ENCODE data around the gene MSANTD3.
"Not testable (repeated sequence)": the region's sequence is repeated elsewhere in the genome, so short reads cannot be mapped to it uniquely, and the experiment has no call there.

Gene MSANTD3, protein sequence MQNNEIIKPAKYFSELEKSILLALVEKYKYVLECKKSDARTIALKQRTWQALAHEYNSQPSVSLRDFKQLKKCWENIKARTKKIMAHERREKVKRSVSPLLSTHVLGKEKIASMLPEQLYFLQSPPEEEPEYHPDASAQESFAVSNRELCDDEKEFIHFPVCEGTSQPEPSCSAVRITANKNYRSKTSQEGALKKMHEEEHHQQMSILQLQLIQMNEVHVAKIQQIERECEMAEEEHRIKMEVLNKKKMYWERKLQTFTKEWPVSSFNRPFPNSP

DNA sequence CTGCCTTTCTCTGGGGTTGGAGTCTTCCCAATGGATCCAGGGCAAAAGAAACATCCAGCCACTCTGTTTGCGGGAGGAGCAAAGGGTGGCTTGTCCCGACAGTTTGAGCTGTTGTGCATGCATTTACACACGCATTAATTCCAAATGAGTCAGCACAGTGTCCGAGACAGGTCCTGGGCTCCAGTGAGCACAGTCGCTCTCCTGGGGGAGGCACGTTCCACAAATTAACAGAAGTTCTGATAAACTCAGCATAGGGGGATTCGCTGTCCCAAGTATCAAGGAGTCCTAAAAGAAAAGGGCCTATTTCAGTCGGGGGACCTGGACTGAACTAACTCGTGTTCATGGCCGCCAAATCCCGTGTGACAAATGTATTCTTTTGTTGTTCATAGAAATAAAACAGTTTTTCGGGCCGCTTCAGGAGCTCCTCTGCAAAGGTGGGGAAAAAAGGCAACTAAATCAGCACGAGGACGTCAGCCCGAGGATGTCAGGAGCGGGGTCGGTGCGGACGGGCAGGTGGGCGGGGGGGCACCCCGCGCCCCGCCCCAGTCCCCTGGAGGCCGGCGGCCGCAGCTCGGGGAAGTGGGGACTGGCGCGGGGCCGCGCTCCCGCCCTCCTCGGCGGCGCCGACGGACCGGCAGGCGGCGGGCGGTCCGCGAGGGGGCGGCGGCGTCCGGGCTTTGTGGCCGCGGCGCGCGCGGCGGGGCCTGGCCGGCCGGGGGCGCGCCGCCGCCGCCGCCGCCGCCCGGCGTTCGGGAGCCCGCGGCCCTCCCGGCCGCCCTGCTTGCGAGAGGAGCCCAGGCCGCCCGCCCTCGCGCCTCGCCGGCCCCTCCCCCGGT, at the start of gene MSANTD3:
Gene MSANTD3, plus strand, starts transcription at position 614 of the 836 bp plus-strand sequence. CDS start 14,796 bp downstream, outside the sequence.
- TF ChIP-seq GATA1 (IDR thresholded peaks at IDR 0.05; ENCODE audit: low read depth, low read length): no peak
- TF ChIP-seq POLR2A (IDR thresholded peaks at IDR 0.05; ENCODE audit: low read length): peak; percentile 83
- peak; percentile 78 to 85 for DNase-seq

GRCh38 chr9:100379862-100380261, 47.1 kb upstream of the MSANTD3 start:
- DNase-seq: no peak
- no peak for TF ChIP-seq GATA1 (IDR thresholded peaks at IDR 0.05; ENCODE audit: low read depth, low read length)
- no peak for TF ChIP-seq POLR2A (IDR thresholded peaks at IDR 0.05; ENCODE audit: low read length)

GRCh38 chr9:100392989-100393388, 34.0 kb upstream of the MSANTD3 start:
- DNase-seq: not testable (repeated sequence)

GRCh38 chr9:100394032-100394695, 32.8 kb upstream of the MSANTD3 start:
- TF ChIP-seq POLR2A (IDR thresholded peaks at IDR 0.05; ENCODE audit: low read length) (no peak), GATA1 (IDR thresholded peaks at IDR 0.05; ENCODE audit: low read depth, low read length) (no peak)
- no peak for DNase-seq

- TF ChIP-seq POLR2A (IDR thresholded peaks at IDR 0.05; ENCODE audit: low read length) (no peak), GATA1 (IDR thresholded peaks at IDR 0.05; ENCODE audit: low read depth, low read length) (no peak)
These were observed 32.1 kb upstream of the MSANTD3 start for GRCh38 chr9:100394816-100395215.

GRCh38 chr9:100396769-100397168, 30.2 kb upstream of the MSANTD3 start:
- DNase-seq: no peak
- no peak for TF ChIP-seq POLR2A (IDR thresholded peaks at IDR 0.05; ENCODE audit: low read length)
- TF ChIP-seq GATA1 (IDR thresholded peaks at IDR 0.05; ENCODE audit: low read depth, low read length): no peak

More at GRCh38 chr9:100394816-100395215, 32.1 kb upstream of the MSANTD3 start:
- DNase-seq: no peak

DNA sequence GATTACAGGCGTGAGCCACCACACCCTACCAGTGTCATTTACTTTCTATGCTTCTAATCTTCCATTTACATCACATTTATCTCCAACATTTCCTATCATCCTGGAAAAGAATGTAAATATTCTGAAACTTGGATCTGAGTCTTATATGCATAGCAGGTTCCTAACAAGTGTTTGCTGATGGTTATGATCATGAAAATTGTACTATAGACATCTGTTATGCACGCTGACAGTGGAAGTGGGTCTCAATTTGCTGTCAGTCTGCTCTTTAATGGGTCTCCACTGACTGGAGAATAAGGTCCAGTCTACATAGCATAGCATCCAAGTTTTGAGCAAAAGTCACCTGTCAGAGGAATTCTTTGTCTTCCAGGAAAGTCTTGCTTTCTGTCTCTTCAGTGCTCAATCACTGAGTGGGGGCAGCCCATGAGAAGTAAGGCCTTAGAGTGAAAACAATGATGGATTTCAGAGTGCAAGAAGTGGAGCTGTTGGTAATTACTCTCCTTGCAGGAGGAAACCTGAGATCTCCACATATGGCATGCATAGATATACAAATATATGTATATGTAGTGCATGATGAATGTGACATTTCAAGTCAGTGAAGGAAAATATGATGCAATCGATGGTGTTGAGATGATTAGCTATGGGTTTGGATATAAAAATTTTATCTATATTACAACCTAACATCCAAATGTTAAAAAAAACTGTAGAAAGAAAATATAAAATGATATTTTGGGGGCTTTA, 29.2 kb upstream of the MSANTD3 start:
- TF ChIP-seq POLR2A (IDR thresholded peaks at IDR 0.05; ENCODE audit: low read length): no peak
- no peak for DNase-seq

GRCh38 chr9:100401042-100401441, 25.9 kb upstream of the MSANTD3 start:
- no peak for DNase-seq
- TF ChIP-seq GATA1 (IDR thresholded peaks at IDR 0.05; ENCODE audit: low read depth, low read length): no peak

- DNase-seq: peak in 1 of 2 experiments; percentile 41
- TF ChIP-seq POLR2A (IDR thresholded peaks at IDR 0.05; ENCODE audit: low read length) (no peak), GATA1 (IDR thresholded peaks at IDR 0.05; ENCODE audit: low read depth, low read length) (no peak)
These were observed 20.0 kb upstream of the MSANTD3 start for GRCh38 chr9:100406962-100407361.

GRCh38 chr9:100408546-100409175, 18.3 kb upstream of the MSANTD3 start:
- TF ChIP-seq POLR2A (IDR thresholded peaks at IDR 0.05; ENCODE audit: low read length) (no peak), GATA1 (IDR thresholded peaks at IDR 0.05; ENCODE audit: low read depth, low read length) (no peak)
- no peak for DNase-seq

DNA sequence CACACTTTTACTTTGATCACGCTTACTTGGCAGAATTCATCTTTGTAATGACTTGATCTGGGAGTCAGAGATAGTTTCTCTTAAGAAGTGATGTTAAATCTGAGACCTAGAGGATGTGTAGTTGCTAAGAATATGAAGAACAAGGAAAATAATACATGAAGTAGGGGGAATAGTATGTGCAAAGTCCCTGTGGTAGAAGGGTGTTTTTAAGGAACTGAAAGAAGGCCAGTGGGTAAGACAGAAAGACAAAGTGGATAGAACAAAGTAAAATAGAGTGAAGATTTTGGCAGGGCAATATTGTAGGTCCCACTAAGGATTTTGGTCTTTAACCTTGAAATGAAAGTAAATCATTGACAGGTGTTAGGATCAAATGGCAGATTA, 17.8 kb upstream of the MSANTD3 start:
- no peak for DNase-seq
- TF ChIP-seq GATA1 (IDR thresholded peaks at IDR 0.05; ENCODE audit: low read depth, low read length) (no peak), POLR2A (IDR thresholded peaks at IDR 0.05; ENCODE audit: low read length) (no peak)

GRCh38 chr9:100411472-100412283, 15.3 kb upstream of the MSANTD3 start:
- no peak for TF ChIP-seq GATA1 (IDR thresholded peaks at IDR 0.05; ENCODE audit: low read depth, low read length)
- peak; percentile 75 for TF ChIP-seq POLR2A (IDR thresholded peaks at IDR 0.05; ENCODE audit: low read length)
- peak; percentile 88 to 92 for DNase-seq

All from erythroblast (primary cell).